ENCODE measurements around the gene HPSE2. TPM values are rescaled to one million over a fixed set of nuclear protein-coding genes. Genes with fewer than 3 reads are reported as not detected.

Gene HPSE2
- total and polyA plus RNA-seq, 2 of the 8 experiments (the other 6 are each of a cell fraction or from before 2014, with no cell fraction given): 0.41 to 0.58 TPM

DNA sequence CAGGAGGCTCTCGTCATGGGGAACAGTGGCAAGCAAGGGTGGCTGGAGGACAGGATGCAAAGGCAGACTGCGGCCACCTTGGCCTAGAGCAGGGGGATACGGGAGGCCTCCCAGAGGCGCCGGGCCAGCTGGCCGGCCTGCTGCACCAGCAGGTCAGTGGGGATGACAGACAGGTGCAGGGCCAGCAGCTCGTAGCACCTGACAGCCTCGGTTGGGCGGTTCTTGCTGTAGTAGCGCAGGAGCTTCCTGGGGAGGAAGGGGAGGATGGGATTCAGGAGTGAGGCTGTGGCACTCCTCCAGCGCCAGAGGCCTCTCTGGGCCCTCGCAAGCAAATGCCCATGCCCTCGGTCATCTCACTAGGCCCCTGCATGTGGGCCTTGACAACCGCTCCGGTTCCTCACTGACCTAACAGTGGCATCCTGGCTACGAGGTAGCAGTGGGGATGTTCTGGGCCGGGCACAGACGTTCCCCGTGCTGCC is 818.1 kb downstream of the HPSE2 start:
- no peaks in the 10 kb centered on the region for H3K79me1 ChIP-seq (ENCODE audit: low read depth, low read length)
- H3K4me1 ChIP-seq (replicated peaks in 1 of 4; ENCODE audit: control insufficient read depth in 3 of 4, insufficient read depth in 4 of 4, low read length in 3 of 4): peaks cover 0 to 10% (median 3%) of the 10 kb centered on the region in 4 experiments; a peak in 6 of 7 replicates
- H3K4me2 ChIP-seq (ENCODE audit: insufficient read depth in 1 of 2, low read depth in 2 of 2, low read length in 2 of 2): no peak overlapping the region
- H3K4ac ChIP-seq (replicated peaks; ENCODE audit: insufficient read length, low read depth, low read length): no peak overlapping the region
- no peak overlapping the region; the same call in 1 of the 2 replicates for H2BK5ac ChIP-seq (ENCODE audit: low read depth, low read length)
- WGBS, 2 experiments (ENCODE audit: extremely low coverage in 1 of 2, insufficient coverage in 1 of 2, insufficient read length in 1 of 2, insufficient replicate concordance in 2 of 2, low coverage in 1 of 2, low lambda C conversion rate in 2 of 2, missing lambda C conversion rate in 1 of 2): 88% methylated on average over 19 of the region's 19 CpGs; no CpG with 5 or more reads in 1 of the 2 experiments
- ChIA-PET POLR2A (ENCODE audit: partially characterized antibody) (no interaction called here), CTCF (ENCODE audit: partially characterized antibody) (interaction anchor here (1.4 to 6.9 kb wide), 2 partner anchors 8 to 16 kb away, joined by 4 to 69 read pairs; no protein-coding TSS in a partner anchor)
- no peak overlapping the region for H3K14ac ChIP-seq (ENCODE audit: insufficient read length)
- H3K27me3 ChIP-seq (replicated peaks in 1 of 4; ENCODE audit: control insufficient read depth in 3 of 4, extremely low read depth in 1 of 4, insufficient read depth in 3 of 4, low read length in 3 of 4): no peaks in the 10 kb centered on the region
- no peak overlapping the region for H2AK5ac ChIP-seq (ENCODE audit: low read depth, low read length)
- peaks cover 0 to 6% (median 2%) of the 10 kb centered on the region in 4 experiments; a peak in 4 of 8 replicates for H3K36me3 ChIP-seq (ENCODE audit: control insufficient read depth in 2 of 4, insufficient read depth in 4 of 4, low read length in 3 of 4)
- no peak overlapping the region for H2BK20ac ChIP-seq (ENCODE audit: low read length)
- no peak overlapping the region for H2BK120ac ChIP-seq (replicated peaks; ENCODE audit: low read depth, low read length)
- H3K18ac ChIP-seq (ENCODE audit: extremely low read depth, low read length): no peak overlapping the region
- H3K9me3 ChIP-seq (ENCODE audit: insufficient read depth in 2 of 2, low read depth in 1 of 2, low read length in 1 of 2): no peaks in the 10 kb centered on the region
- no peaks in the 10 kb centered on the region; the same call in 1 of the 2 replicates for H3K23me2 ChIP-seq (ENCODE audit: low read depth, low read length)
- H3K79me2 ChIP-seq (ENCODE audit: control insufficient read depth in 1 of 2, insufficient read depth in 2 of 2, low read length in 2 of 2): no peaks in the 10 kb centered on the region
- H4K8ac ChIP-seq (ENCODE audit: extremely low read depth, insufficient read depth, low read length): no peak overlapping the region
- DNase-seq (ENCODE audit: low read depth in 1 of 2, low spot score in 2 of 2): no peak
- H2BK15ac ChIP-seq (ENCODE audit: low read length): no peak overlapping the region
- FAIRE-seq: no peak
- H4K20me1 ChIP-seq (replicated peaks in 1 of 2; ENCODE audit: control insufficient read depth in 1 of 2, insufficient read depth in 2 of 2, low read length in 2 of 2): peaks cover 0 to under 1% of the 10 kb centered on the region in 2 experiments
- H3K4me3 ChIP-seq (ENCODE audit: extremely low read depth in 1 of 4, insufficient read depth in 2 of 4, low read depth in 3 of 4, low read length in 4 of 4): no peak overlapping the region
- H3K9ac ChIP-seq (replicated peaks in 1 of 4; ENCODE audit: extremely low read depth in 1 of 4, low read depth in 3 of 4, low read length in 3 of 4): no peak overlapping the region
- no peak overlapping the region for H3K56ac ChIP-seq (replicated peaks; ENCODE audit: insufficient read length, low read depth, low read length)
- H4K5ac ChIP-seq (ENCODE audit: insufficient read length, low read depth, low read length): no peak overlapping the region
- H3K27ac ChIP-seq (ENCODE audit: low read depth, low read length): no peak overlapping the region
- H2BK12ac ChIP-seq (ENCODE audit: low read depth, low read length): no peak overlapping the region
- H3K23ac ChIP-seq (ENCODE audit: insufficient read length): no peak overlapping the region
- no peak overlapping the region for H2AFZ ChIP-seq (ENCODE audit: low read length)
- H4K91ac ChIP-seq (replicated peaks; ENCODE audit: insufficient read length, low read length): no peak overlapping the region
- no peak for TF ChIP-seq RXRA (IDR thresholded peaks at IDR 0.05; ENCODE audit: insufficient read depth, low read depth, low read length)
- TF ChIP-seq ASH2L (IDR thresholded peaks at IDR 0.05; ENCODE audit: low read length): no peak
- TF ChIP-seq SIX5 (IDR thresholded peaks at IDR 0.05; ENCODE audit: low read depth, low read length): no peak
- TF ChIP-seq RBBP5 (IDR thresholded peaks at IDR 0.05; ENCODE audit: borderline replicate concordance, low read depth, low read length): no peak

Data from H1 (cell line).